Vagina (tissue), 2 donors: ENCODE results near the gene SCAI.

Source experiments
- CTCF ChIP-seq, 3 experiments: fragments of 450-650 bp in 2 of 3; fragments of 200-600 bp in 1 of 3; sonication (generic) in 1 of 3; IDR thresholded peaks; one replicate each; pipeline ENCODE4 v1.5.1; 2017 to 2019; ENCODE audit warnings: antibody characterized with exemption in 3 of 3, mild to moderate bottlenecking in 2 of 3, moderate library complexity in 2 of 3
- POLR2AphosphoS5 ChIP-seq, 2 donors: sonication (generic); formaldehyde crosslinking; IDR thresholded peaks; one replicate each; pipeline ENCODE4 v1.9.0; 2017; ENCODE audit warnings: antibody characterized with exemption in 2 of 2, mild to moderate bottlenecking in 2 of 2, low read depth in 1 of 2; ENCODE audit not compliant: insufficient read depth in 1 of 2

GRCh38 chr9:125141251-125141650 lies 2.1 kb downstream of the SCAI start:
- TF ChIP-seq CTCF (IDR thresholded peaks at IDR 0.05) (no peak), POLR2AphosphoS5 (IDR thresholded peaks at IDR 0.05; ENCODE audit: insufficient read depth in 1 of 2, low read depth in 1 of 2) (no peak)
